NT2/D1 (cell line): ENCODE data around the gene CD63.

Source experiments
- DNase-seq: peaks from one replicate; pipeline ENCODE4 v3.0.0-alpha.2; 2011; ENCODE audit warnings: low read depth, low spot score
- H3K27me3 ChIP-seq: 2 replicates; pipeline ENCODE4 v1.6.0; 2011; ENCODE audit warnings: mild to moderate bottlenecking; ENCODE audit not compliant: insufficient read length, insufficient read depth
- H3K36me3 ChIP-seq: 2 replicates; pipeline ENCODE4 v1.6.1; 2011; ENCODE audit warnings: mild to moderate bottlenecking, low read length, mixed read lengths; ENCODE audit not compliant: insufficient read depth, insufficient read length
- H3K4me1 ChIP-seq: 2 replicates; pipeline ENCODE4 v1.5.1; 2011; ENCODE audit not compliant: insufficient read depth, insufficient read length
- H3K4me3 ChIP-seq: 2 replicates; pipeline ENCODE4 v1.5.1; 2011; ENCODE audit warnings: low read depth; ENCODE audit not compliant: insufficient read length
- H3K9ac ChIP-seq: 2 replicates; pipeline ENCODE4 v1.6.0; 2011; ENCODE audit warnings: low read depth; ENCODE audit not compliant: insufficient read length
- H3K9me3 ChIP-seq: 2 replicates; pipeline ENCODE4 v1.5.1; 2011; ENCODE audit warnings: mild to moderate bottlenecking, low read length; ENCODE audit not compliant: insufficient read depth
- SUZ12 ChIP-seq: IDR thresholded peaks from 2 replicates; pipeline ENCODE4 v1.6.1; 2011; ENCODE audit not compliant: insufficient read length, insufficient read depth; ENCODE audit errors: extremely low read depth
- YY1 ChIP-seq: IDR thresholded peaks from 2 replicates; pipeline ENCODE4 v1.6.1; 2011; ENCODE audit not compliant: insufficient read length, insufficient read depth
- ZNF274 ChIP-seq: IDR thresholded peaks from 2 replicates; pipeline ENCODE4 v1.6.1; 2011; ENCODE audit warnings: mild to moderate bottlenecking, low read depth, low read length

CD63 gene

GRCh38 chr12:55744340-55745030 is 15.7 kb upstream of the CD63 start:
- peaks cover 3% of the 10 kb centered on the region for H3K27me3 ChIP-seq
- TF ChIP-seq YY1 (no peak), SUZ12 (no peak), ZNF274 (no peak)
- DNase-seq = no peak
- peak overlapping the region; percentile 98 for H3K4me3 ChIP-seq
- H3K4me1 ChIP-seq = peaks cover 12% of the 10 kb centered on the region
- H3K9me3 ChIP-seq = no peaks in the 10 kb centered on the region
- H3K9ac ChIP-seq = peak overlapping the region; percentile 98
- peaks cover 17% of the 10 kb centered on the region for H3K36me3 ChIP-seq

DNA sequence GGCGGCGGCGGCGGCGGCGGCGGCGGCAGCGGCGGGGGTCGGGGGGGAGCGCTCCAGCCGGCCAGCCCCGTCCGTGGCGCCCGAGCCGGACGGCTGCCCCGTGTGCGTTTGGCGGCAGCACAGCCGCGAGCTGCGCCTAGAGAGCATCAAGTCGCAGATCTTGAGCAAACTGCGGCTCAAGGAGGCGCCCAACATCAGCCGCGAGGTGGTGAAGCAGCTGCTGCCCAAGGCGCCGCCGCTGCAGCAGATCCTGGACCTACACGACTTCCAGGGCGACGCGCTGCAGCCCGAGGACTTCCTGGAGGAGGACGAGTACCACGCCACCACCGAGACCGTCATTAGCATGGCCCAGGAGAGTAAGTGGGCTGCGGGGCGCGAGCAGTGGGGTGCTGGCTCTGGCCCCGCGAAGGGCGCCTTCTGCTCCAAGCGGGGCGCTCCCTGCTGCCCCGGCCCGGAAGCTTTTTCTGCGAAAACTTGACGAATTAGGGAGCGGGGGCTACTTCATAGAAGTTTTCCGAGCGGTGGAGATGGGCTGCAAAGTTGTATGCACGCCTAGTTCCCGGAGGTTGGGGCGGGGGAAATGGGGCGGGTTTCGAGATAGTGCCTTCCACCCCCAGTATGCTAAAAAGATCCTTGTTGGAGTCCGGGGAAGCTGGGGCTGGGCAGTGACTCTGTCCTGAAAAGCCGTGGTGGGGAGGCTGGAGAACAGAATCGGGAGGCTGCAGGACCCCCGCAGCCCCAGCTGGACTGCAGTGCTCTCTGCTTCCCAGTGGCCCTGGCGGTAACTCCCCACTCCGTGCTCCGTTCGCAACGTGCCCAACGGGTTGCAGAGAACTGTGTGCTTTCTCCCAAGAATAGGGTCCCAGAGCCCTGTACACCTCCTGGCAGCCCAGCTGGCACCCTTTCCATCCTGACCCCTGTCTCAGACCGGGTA is 14.9 kb upstream of the CD63 start:
- Histone ChIP-seq H3K4me3 (peak overlapping the region; percentile 98), H3K36me3 (peaks cover 9% of the 10 kb centered on the region), H3K9ac (peak overlapping the region; percentile 98), H3K9me3 (no peaks in the 10 kb centered on the region), H3K4me1 (peaks cover 12% of the 10 kb centered on the region), H3K27me3 (peaks cover 3% of the 10 kb centered on the region)
- no peak for DNase-seq
- TF ChIP-seq ZNF274 (no peak), SUZ12 (no peak), YY1 (no peak)

- Histone ChIP-seq H3K9me3 (no peaks in the 10 kb centered on the region), H3K4me1 (peaks cover 8% of the 10 kb centered on the region)
Measured at GRCh38 chr12:55742719-55743405, 14.1 kb upstream of the CD63 start, which contains the start of gene GDF11. GDF11 (plus strand) TSS chr12:55743122; CDS start chr12:55743317, 195 bp downstream.

DNA sequence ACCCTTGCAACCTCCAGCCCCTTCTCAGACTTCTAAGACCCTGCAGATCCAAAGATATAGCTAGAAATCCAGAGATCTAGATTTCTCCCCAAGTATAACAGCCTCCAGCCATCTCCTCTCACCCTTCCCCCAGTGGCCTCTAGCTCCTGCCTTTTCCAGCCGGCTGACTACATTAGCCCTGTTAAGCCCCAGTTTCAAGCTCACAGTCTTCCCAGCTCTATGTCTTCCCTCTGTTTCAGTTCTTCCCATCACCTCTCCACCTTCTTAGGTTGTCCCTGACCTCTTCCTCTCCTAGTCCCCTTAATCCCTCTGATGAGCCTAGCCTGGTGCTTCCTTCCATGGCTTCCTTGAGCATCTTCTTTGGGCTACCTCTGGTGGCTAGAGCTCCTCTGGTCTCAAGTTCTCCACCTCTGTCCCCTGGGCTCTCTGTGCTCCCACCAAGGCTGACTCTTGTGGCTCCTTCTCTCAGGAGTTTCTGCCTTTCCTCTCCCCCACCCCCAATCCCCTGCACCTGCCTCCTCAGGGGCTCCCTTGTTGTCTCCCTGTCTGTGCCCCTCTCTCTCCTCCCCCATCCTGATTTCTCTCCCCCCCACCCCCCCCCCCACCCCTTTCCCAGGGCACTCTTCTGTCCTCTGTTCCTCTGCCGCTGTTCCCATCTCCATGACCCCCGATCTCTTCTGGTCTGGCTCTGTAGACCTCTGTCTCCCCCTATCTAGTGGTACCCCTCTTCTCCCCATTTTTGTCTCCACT is 13.3 kb upstream of the CD63 start:
- H3K36me3 ChIP-seq = no peaks in the 10 kb centered on the region
- H3K4me3 ChIP-seq = peak overlapping the region; percentile 16
- peaks cover 3% of the 10 kb centered on the region for H3K27me3 ChIP-seq
- DNase-seq = no peak
- H3K4me1 ChIP-seq = peaks cover 5% of the 10 kb centered on the region
- peak overlapping the region; percentile 23 for H3K9ac ChIP-seq
- no peak for TF ChIP-seq ZNF274
- no peak for TF ChIP-seq YY1
- no peak for TF ChIP-seq SUZ12
- no peaks in the 10 kb centered on the region for H3K9me3 ChIP-seq

More at GRCh38 chr12:55742719-55743405, 14.1 kb upstream of the CD63 start, which contains the start of gene GDF11:
- Histone ChIP-seq H3K27me3 (peaks cover 3% of the 10 kb centered on the region), H3K4me3 (peak within 1 kb of the TSS; percentile 98), H3K36me3 (peaks cover under 1% of the 10 kb centered on the region), H3K9ac (peak within 1 kb of the TSS; percentile 98)
- no peak for DNase-seq
- TF ChIP-seq ZNF274 (no peak), YY1 (no peak), SUZ12 (no peak)

DNA sequence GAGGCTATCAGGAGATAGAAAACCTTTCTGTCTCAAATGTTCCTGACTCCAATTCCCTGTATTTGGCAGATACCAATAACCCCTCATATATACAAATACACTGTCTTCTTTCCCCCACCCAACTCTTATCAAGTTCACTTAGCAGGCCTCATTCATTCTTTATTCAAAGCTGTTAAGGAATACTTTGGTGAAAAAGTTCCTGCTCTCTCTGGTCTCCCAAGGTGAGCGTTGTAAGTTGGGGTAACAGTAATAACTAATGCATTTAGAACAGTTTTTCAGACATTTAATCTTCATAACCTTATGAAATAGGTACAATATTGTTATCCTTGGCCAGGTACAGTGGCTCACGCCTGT is 10.2 kb upstream of the CD63 start:
- H3K9me3 ChIP-seq = no peaks in the 10 kb centered on the region
- peaks cover 3% of the 10 kb centered on the region for H3K4me1 ChIP-seq
- H3K27me3 ChIP-seq = peaks cover 3% of the 10 kb centered on the region
- H3K9ac ChIP-seq = no peak overlapping the region
- no peaks in the 10 kb centered on the region for H3K36me3 ChIP-seq
- H3K4me3 ChIP-seq = no peak overlapping the region
- no peak for DNase-seq
- TF ChIP-seq SUZ12 (no peak), YY1 (no peak)

GRCh38 chr12:55738123-55739024 is 9.6 kb upstream of the CD63 start:
- H3K4me3 ChIP-seq = peak overlapping the region; percentile 44
- no peaks in the 10 kb centered on the region for H3K9me3 ChIP-seq
- TF ChIP-seq ZNF274 (no peak), YY1 (no peak), SUZ12 (no peak)
- peak overlapping the region; percentile 72 for H3K9ac ChIP-seq
- H3K36me3 ChIP-seq = no peaks in the 10 kb centered on the region
- peaks cover 3% of the 10 kb centered on the region for H3K4me1 ChIP-seq
- peak; percentile 91 for DNase-seq
- H3K27me3 ChIP-seq = peaks cover 3% of the 10 kb centered on the region
